ENCODE results near the gene MYO3B.

GRCh38 chr2:170533156-170533555, 355.2 kb downstream of the MYO3B start:
- TF ChIP-seq EZH2 (IDR thresholded peaks at IDR 0.05; ENCODE audit: insufficient read depth, poor library complexity, severe bottlenecking) = no peak
- no peak for TF ChIP-seq EZH2phosphoT487 (IDR thresholded peaks at IDR 0.05; ENCODE audit: insufficient read depth, low read depth)

Data from GM23248 (cell line).